Measurements from ENCODE around the gene MATK. TPM values are rescaled to one million over a fixed set of nuclear protein-coding genes. Genes with fewer than 3 reads are reported as not detected.

Gene MATK
- total RNA-seq, 1 experiment from 2014 or later: not detected

- H3F3A ChIP-seq (ENCODE audit: low read length, unreplicated experiment): no peaks in the 10 kb centered on the region
- no peak overlapping the region for H3K27ac ChIP-seq (ENCODE audit: low read length)
- H3K79me2 ChIP-seq (ENCODE audit: low read length): no peaks in the 10 kb centered on the region
- no peak for ATAC-seq
- no peak overlapping the region for H2AFZ ChIP-seq (ENCODE audit: low read length)
- H3K36me3 ChIP-seq (ENCODE audit: low read depth, low read length): no peaks in the 10 kb centered on the region
- no peaks in the 10 kb centered on the region for H3K9me3 ChIP-seq (ENCODE audit: low read length)
- intact Hi-C loops (cut with micrococcal nuclease): no loop called here
- no peaks in the 10 kb centered on the region for H3K4me1 ChIP-seq (ENCODE audit: insufficient read depth, low read length)
- H3K4me2 ChIP-seq (ENCODE audit: low read length): no peak overlapping the region
- CTCF ChIA-PET: no interaction called here
- no peak overlapping the region for H3K4me3 ChIP-seq (ENCODE audit: low read length)
- H4K20me1 ChIP-seq (ENCODE audit: low read length): no peaks in the 10 kb centered on the region
- DNase-seq: no peak
- H3K27me3 ChIP-seq (ENCODE audit: low read length): no peaks in the 10 kb centered on the region
- BruUV-seq (replicated peaks): no TSS peak
- POLR2A ChIA-PET (ENCODE audit: unreplicated experiment): no interaction called here
- H3K9ac ChIP-seq (ENCODE audit: low read length): no peak overlapping the region
- H3K9me2 ChIP-seq (replicated peaks; ENCODE audit: low read length): no peaks in the 10 kb centered on the region
- TF ChIP-seq EZH2phosphoT487 (IDR thresholded peaks at IDR 0.05; ENCODE audit: borderline replicate concordance, low read length): no peak
- no peak for TF ChIP-seq CTCF (conservative IDR thresholded peaks at IDR 0.05; ENCODE audit: low read depth, low read length)
- no peak for TF ChIP-seq EZH2 (IDR thresholded peaks at IDR 0.05; ENCODE audit: low read length, unreplicated experiment)
These were observed 4.8 kb upstream of the MATK start for GRCh38 chr19:3790941-3791340.

GRCh38 chr19:3790209-3790734 is 4.1 kb upstream of the MATK start:
- no peak for TF ChIP-seq CTCF (conservative IDR thresholded peaks at IDR 0.05; ENCODE audit: low read depth, low read length)
- no peak overlapping the region for H3K27ac ChIP-seq (ENCODE audit: low read length)
- H4K20me1 ChIP-seq (ENCODE audit: low read length): no peaks in the 10 kb centered on the region
- intact Hi-C loops (cut with micrococcal nuclease): no loop called here
- H3K9ac ChIP-seq (ENCODE audit: low read length): no peak overlapping the region
- DNase-seq (no peak), ATAC-seq (no peak)
- no TSS peak for BruUV-seq (replicated peaks)
- H3K9me2 ChIP-seq (replicated peaks; ENCODE audit: low read length): no peaks in the 10 kb centered on the region
- H3K4me2 ChIP-seq (ENCODE audit: low read length): no peak overlapping the region
- H3K4me1 ChIP-seq (ENCODE audit: insufficient read depth, low read length): no peaks in the 10 kb centered on the region
- H3K9me3 ChIP-seq (ENCODE audit: low read length): no peaks in the 10 kb centered on the region
- no peaks in the 10 kb centered on the region for H3K79me2 ChIP-seq (ENCODE audit: low read length)
- no peak overlapping the region for H3K4me3 ChIP-seq (ENCODE audit: low read length)
- no peaks in the 10 kb centered on the region for H3F3A ChIP-seq (ENCODE audit: low read length, unreplicated experiment)
- no peaks in the 10 kb centered on the region for H3K36me3 ChIP-seq (ENCODE audit: low read depth, low read length)
- CTCF ChIA-PET: no interaction called here
- no peaks in the 10 kb centered on the region for H3K27me3 ChIP-seq (ENCODE audit: low read length)
- no peak overlapping the region for H2AFZ ChIP-seq (ENCODE audit: low read length)
- POLR2A ChIA-PET (ENCODE audit: unreplicated experiment): no interaction called here

- BruUV-seq (replicated peaks): no TSS peak
These were observed 3.0 kb upstream of the MATK start for GRCh38 chr19:3788996-3789778.

More at GRCh38 chr19:3788996-3789778, 3.0 kb upstream of the MATK start:
- no peak for TF ChIP-seq CTCF (conservative IDR thresholded peaks at IDR 0.05; ENCODE audit: low read depth, low read length)
- TF ChIP-seq EZH2phosphoT487 (IDR thresholded peaks at IDR 0.05; ENCODE audit: borderline replicate concordance, low read length): no peak
- no peak for TF ChIP-seq EZH2 (IDR thresholded peaks at IDR 0.05; ENCODE audit: low read length, unreplicated experiment)
- POLR2A ChIA-PET (ENCODE audit: unreplicated experiment): no interaction called here
- Histone ChIP-seq H3K9me2 (replicated peaks; ENCODE audit: low read length) (no peaks in the 10 kb centered on the region), H3K4me3 (ENCODE audit: low read length) (no peak overlapping the region), H3K4me1 (ENCODE audit: insufficient read depth, low read length) (no peaks in the 10 kb centered on the region), H3F3A (ENCODE audit: low read length, unreplicated experiment) (no peaks in the 10 kb centered on the region), H3K79me2 (ENCODE audit: low read length) (no peaks in the 10 kb centered on the region), H4K20me1 (ENCODE audit: low read length) (no peaks in the 10 kb centered on the region), H3K4me2 (ENCODE audit: low read length) (no peak overlapping the region), H3K9me3 (ENCODE audit: low read length) (no peaks in the 10 kb centered on the region), H3K27me3 (ENCODE audit: low read length) (no peaks in the 10 kb centered on the region), H3K36me3 (ENCODE audit: low read depth, low read length) (no peaks in the 10 kb centered on the region), H2AFZ (ENCODE audit: low read length) (no peak overlapping the region), H3K9ac (ENCODE audit: low read length) (no peak overlapping the region), H3K27ac (ENCODE audit: low read length) (no peak overlapping the region)
- ATAC-seq: no peak
- no peak for DNase-seq
- CTCF ChIA-PET: no interaction called here
- intact Hi-C loops (cut with micrococcal nuclease): no loop called here
